Stimulated activated CD4-positive, alpha-beta T cell treated with anti-CD3 and anti-CD28 coated beads, TNF-alpha, amount 100 ng/mL, for 4 hours (primary cell): Measurements from ENCODE around the gene PRAF2.

Source experiments
- DNase-seq, 3 experiments: peaks; one replicate each; pipeline ENCODE4 v3.0.0-alpha.2; 2020; ENCODE audit warnings: low read depth in 3 of 3

PRAF2 gene, protein sequence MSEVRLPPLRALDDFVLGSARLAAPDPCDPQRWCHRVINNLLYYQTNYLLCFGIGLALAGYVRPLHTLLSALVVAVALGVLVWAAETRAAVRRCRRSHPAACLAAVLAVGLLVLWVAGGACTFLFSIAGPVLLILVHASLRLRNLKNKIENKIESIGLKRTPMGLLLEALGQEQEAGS

DNA sequence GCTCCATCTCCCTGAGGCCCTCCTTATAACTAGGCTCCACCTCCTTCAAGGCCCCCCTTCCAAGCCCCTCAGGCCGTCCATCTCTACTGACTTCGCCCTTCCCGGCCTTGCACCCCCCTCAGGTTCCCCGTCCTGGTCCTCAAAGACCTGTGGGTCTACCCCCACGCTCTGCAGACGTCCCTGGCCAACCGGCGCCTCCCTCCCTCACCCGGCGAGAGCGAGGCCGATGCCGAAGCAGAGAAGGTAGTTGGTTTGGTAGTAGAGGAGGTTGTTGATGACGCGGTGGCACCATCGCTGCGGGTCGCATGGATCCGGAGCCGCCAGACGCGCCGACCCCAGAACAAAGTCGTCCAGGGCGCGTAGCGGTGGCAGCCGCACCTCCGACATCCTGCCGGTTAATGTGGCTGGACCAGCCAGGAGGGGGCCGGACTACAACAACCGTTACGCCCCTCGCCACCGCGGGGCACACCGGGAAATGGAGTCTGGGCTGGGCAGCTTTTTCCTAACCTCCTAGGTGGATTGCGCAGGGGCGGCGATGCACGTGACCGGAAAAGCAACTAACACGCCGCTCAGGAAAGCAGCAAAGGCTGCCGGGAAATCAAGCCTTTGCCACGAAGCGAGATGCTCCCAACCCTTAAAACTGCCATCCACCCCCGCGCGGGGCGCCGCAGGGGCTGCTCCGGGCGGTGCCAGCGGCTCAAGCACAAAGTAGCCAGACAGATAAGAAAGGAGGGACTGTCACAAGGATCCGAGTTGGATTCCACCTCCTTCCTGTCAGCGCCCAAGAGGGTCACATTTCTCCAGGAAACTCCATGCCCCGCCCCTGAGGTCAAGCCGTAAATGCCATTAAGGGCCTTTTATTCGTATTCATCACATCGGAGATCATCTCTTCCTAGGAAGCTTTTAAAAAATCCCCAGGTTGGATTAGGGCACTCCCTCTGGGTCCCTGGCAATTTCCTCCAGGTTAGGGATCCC, at the start of gene PRAF2:
Gene PRAF2, minus strand, starts transcription at position 402 of the 975 bp plus-strand sequence. Its CDS starts 15 bp downstream, at position 387.
- DNase-seq: peak; percentile 68 to 86 (median 81)

DNA sequence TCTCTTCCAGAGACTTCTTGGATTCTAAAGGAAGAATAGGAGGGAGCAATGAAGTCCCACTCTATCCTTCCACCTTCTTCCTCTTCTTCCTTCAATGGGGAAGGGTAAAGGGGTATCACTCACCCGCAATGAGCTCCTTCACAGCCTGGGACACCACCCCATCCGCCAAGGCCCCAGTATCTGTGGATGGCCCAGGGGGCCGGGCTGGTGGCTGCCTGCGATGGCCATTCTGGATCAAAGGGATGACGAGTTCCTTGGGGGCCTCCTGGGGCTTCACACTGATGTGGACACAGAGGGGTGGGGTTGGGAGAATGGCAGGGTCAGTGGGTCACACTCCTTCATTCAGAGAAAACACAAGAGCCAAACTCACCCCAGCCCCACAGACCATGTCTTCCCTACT, 48.7 kb upstream of the PRAF2 start:
- no peak for DNase-seq

DNA sequence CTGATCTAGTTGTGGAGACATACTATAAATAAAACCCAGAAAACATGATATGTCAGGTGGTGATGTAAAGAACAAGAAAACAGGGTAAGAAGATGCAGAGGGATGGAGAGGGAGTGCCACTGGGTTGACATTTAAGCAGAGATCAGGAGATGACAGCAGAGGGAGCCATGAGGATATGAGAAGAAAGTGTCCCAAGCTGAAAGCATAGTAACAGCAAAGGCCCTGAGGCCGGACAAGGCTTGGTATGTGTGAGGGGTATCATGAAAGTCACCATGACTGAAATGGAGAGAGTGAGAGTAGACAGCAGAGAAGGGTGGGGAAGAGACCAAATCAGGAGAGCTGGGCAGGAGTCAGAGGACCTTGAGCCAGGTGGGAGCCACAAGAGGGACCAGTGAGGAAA, 46.3 kb upstream of the PRAF2 start:
- no peak for DNase-seq

DNA sequence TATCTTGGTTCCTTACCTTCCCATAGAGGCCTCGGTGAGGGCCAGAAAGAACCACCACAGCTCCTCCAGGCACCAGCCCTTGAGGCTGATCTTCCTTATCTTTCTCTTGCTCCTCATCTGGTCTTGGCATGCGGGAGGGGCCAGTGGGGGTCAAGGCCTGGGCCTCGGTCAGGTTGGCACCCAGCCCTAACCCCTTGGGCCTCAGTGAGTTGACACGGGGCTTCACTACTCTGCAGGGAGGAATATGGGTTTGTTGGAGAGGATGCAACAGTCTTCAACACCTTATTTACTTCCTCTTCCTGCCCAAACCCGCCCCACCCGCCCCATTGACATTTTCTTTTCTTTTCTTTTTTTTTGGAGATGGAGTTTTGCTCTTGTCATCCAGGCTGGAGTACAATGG, 43.8 kb upstream of the PRAF2 start:
- no peak for DNase-seq

DNA sequence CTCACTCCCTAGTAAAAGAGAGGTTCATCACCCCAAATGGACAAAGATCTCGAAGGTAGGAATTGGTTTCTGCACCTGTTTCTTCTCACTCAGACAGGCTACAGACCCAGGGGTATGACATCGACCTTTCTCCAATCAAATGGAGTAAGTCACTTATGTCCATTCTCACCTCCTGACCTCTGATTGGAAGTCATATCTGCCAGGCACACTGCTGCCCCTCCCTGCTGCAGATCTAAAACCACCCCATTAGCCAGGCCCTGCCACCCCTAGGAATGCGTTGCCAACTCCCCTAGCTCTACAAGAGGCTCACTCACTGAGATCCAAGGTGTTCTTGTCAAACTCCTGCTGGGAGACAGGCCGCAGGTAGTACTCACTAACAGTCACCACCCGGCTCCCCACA, 42.9 kb upstream of the PRAF2 start:
- DNase-seq: no peak

DNA sequence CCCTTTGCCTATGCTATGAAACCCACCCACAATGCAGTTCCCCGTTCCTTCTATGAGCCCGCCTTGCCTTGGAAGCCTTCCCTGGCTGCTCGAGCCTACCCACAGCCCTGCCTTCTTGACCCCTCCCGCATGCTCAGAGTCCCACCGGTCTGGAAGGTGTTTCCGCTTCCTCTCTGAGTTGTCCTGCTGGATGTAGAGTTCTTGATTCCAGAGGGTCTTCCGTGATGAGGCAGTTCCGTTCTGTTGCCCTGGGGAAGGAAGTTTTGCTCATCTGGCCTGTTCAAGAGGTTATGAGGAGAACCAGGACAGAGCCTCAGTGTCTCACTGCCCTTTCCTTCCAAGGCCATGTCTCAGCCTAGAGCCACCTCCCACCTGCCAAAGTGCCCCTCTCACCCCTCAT, 42.3 kb upstream of the PRAF2 start:
- no peak for DNase-seq

DNA sequence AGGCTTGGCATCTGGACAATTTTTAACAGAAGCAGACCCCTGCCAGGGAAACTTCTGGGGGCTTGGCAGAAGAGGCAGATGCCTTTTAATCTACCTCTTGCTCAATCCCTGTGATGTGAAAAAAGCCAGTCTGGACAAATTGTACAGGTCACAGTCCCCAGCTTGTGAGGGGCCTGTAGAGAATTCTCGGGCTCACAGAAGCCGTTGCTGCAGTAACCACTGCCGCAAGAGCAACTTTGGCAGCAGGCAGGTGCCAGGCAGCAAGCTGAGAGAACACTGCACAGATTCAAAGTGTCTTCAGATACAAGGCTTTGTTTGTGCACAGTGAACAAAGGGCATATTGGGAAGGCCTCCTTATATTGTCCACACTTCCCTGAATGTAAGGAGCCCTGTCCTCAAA, 38.0 kb upstream of the PRAF2 start:
- DNase-seq: no peak

DNA sequence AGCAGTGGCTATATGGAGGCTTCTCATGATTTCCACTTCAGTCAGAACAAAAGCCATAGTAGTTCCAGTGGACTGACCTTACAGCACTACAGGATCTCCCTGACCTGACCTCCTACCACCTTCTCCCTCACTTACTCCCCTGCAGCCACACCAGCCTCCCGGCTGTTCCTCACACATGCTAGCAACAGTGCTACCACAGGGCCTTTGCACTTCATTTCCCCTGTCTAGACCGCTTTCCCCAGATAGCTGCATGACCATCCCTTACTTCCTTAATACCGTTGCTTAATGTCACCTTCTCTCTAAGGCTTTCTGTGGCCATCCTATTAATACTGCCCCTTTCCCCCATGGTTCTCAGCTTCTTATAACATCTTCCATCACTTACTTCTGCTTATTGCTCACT, 36.6 kb upstream of the PRAF2 start:
- DNase-seq: no peak

DNA sequence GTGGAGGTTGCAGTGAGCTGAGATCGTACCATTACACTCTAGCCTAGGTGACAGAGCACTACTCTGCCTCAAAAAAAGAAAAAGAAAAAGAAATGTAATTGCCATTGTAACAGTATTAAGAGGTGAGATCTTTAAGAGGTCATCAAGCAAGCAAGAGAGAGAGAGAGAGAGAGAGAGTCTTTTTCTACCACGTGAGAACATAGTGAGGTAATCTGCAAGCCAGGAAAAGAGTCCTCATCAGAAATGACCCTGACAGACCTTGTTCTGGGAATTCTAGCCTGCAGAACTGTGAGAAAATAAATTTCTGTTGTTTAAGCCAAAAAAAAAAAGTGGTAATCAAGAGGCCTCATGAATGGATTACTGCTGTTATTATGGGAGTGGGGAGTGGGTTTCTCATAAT, 34.8 kb upstream of the PRAF2 start:
- DNase-seq: no peak

DNA sequence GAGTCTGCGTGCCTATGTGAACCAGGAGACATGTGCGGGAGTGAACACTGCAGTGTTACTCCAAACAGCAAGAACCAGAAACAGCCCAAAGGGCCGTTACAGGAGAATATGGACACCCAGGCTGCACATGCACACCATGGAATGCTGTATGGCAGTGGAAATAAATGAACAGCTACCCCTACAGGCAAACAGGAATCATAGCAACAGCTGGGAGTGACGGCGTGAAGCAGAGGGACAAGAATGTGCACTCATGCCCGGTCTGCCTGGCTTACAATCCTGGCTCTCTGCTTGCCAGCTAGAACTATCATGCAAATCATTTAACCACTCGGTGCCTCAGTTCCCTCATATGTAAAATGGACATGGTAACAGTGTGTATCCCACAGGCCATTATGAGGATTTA, 33.1 kb upstream of the PRAF2 start:
- DNase-seq: no peak

DNA sequence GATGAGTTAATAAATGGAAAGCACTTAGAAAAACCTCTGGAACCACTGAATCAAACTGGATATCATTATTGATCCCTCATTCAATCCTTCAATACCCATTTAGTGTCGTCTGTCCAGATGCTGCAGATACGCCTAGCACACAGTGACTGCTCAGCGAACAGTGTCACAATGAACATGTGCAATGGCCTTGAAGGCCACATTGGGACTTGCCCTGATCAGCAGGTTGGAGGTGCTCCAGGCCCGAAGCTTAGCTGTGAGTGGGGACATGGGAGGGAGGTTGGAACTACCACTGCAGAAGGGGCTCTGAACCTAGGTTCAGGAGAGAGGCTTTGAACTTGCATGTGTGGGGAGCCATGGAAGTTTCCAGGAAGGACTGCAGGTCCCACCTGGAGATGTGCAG, 32.5 kb upstream of the PRAF2 start:
- no peak for DNase-seq

DNA sequence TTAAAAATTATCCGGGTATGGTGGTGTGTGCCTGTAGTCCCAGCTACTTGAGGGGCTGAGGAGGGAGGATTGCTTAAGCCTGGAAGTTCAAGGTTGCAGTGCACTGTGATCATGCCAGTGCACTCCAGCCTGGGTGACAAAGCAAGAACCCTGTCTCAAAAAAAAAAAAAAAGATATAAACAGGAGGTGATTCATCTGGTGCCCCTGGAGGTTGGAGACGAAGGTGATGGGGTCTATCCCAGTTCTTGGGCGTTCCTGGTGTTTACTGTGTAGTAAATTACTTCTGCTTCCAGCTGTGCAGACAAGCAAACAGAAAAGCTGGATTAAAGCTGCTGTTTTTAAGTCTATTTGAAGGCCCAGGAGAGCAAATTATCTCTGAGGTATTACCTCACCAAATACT, 29.8 kb upstream of the PRAF2 start:
- no peak for DNase-seq

DNA sequence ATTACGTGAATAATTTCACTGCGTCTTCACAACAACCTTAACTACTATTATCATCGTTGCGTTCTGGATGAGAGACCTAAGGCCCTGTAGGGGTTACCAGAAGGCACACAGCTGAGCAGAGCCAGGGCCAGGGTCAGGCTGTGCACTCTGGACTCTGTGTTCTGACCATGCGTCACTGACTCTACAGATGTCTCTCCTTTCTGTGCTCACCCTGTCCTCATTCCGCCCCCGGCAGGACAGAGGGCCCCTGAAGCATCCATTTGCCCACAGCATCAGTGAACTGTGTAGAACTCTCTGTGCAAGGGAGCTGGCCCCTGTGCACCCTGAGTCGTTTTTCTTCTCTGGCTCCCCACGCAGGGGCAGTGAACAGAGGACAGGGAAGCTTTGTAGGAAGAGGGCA, 28.4 kb upstream of the PRAF2 start:
- no peak for DNase-seq

DNA sequence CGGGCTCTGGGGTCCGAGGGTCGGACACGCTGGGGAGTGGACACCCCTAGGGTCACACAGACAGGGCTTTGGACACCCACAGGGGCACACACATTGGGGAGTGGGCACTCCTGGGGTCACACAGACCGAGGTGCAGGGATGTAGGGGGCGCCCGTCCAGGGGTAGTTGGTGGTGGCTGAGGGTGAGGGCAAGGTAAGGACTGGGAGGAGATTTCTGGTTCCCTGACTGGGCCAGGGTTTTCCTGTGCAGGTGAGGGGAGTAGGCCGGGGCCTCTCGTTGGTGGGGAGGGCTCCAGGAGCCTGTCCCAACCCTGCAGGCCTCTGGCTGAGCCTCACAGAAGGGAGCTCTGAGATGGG, 27.8 kb upstream of the PRAF2 start:
- no peak for DNase-seq

DNA sequence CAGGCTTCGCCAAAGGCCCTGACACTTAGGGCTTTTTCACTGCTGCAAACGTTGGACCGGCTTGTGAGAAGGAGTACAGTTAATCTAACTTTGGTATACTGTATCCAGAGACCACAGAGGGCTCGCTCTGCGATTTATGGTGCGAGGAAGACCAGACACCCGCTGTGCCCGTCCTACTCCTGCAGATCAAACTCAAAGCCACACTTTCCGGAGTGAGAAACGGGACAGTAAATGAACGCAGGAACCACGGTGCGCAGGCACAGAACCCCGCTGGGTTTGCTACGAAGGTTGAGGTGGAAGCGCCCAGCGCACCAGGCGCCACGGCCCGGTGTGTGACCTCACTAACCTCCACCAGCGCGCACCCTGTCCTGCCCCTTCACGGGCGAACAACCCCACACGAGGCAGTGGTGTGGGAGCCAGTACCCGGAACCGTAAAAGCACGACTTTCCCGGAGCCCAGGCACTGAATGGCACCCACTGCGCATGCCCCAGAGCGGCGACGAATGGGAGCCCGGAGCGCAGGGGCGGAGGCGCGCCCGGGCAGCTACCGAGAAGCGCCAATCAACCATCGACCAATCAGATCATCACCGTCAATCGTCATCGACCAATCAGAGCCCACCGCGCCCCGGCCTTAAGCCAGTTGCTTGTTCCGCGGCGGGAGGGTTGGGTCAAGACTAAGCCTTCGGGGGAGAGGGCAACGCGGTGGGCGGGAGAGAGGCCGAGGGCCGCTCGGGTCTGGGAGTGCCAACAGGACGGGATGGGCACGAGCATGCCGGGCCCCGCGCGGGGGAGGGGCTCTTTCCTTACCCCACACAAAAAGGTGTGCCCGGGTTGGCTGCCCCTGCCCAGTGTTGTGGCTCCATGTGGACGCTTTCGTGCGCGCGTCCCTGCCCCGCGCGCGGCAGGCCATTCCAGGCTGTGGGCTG, 27.2 kb upstream of the PRAF2 start:
- peak; percentile 61 to 82 (median 79) for DNase-seq

DNA sequence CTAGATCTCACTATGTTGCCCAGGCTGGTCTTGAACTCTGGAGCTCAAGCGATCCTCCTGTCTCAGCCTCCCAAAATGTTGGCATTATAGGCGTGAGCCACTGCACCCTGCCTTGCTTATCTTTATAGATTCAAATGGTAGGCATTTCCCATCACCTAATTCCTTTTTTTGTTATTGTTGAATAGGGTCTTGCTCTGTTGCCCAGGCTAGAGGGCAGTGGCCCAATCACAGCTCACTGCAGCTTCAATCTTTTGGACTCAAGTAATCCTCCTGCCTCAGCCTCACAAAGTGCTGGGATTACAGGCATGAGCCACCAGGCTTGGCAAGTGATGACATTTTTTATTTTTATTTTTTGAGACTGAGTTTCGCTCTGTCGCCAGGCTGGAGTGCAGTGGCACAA, 22.6 kb upstream of the PRAF2 start:
- DNase-seq: no peak

DNA sequence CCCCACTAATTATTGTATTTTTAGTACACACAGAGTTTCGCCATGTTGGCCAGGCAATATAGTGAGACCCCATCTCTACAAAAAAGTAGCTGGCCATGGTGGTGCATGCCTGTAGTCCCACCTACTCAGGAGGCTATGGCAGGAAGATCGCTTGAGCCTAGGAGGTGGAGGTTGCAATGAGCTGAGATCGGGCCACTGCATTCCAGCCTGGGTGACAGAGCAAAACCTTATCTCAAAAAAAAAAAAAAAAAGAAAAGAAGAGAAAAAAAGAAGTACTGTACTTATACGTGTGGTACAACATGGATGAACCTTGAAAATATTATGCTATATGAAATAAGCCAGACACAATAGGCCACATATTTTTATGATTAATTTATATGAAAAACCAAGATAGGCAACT, 15.8 kb upstream of the PRAF2 start:
- DNase-seq: no peak

DNA sequence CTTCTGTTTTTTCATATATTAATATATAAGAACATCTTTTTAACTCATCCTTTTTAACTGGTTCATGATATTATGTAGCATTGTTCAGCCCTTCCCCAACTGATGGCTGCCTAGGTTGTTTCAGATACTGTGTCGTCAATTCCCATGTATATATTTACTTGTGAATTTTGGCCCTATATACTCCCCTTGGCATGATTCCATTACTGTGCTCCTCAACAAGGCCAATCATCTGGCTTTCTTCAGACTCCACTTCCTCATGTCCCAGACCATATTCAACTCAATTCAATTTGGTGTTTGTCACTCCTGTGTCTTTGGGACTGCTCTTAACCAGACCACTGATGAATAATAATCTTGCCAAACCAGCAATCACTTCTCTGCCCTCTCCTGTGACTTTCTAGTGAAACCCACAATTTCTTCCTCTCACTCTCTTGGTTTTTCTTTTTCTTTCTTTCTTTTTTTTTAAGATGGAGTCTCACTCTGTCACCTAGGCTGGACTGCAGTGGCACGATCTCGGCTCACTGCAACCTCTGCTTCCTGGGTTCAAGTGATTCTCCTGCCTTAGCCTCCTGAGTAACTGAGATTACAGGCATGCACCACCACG, 8.6 kb upstream of the PRAF2 start:
- no peak for DNase-seq

DNA sequence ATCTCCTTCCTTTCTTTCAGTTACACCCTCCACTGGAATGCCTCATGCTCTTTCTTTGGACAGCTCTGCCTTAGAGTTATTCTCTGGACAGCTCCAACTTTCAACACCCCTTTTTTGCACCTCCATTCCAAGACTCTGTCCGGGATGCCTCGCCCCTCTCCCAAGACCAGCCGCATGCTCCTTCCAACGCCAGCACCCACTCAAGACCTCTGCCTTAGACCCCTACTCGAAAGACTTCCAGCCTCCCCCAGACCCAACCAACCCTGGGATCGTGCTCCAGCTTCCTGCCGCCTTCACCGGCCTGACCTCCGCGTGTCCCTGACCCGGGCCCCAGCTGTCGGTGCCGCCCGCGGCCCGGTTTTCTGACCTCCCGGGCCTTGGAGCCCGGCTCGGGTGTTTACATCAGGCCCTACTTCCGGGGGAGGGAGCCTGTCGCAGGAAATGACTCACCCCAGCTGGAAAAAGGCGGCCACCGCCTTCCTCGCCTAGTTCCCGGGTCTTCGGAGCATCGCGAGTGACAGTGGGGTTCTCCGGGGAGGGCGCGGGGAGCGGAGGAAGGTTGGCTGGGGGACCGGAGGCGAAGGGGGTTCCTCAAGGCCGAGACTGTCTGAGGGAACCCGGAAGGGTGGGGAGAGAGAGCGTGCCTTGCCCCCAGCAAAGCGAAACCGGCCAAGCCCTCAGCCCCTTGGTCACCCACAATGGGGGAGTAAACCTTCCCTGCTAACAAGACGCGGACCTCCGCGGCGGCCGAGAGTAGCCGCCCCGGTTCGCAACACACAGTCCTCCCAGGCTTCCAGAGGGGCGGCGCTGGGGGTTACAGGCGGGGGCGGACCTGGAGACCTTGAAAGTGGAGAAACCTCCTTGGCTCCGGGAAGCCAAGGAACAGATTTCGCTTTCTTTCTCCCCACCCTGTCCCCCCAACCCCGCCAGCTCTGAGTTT, 6.0 kb upstream of the PRAF2 start, which contains the start of gene WDR45:
Gene WDR45, minus strand, starts transcription at position 399 of the 940 bp plus-strand sequence. CDS start 1,792 bp downstream, outside the sequence.
- DNase-seq: peak; percentile 31 to 51 (median 49)

DNA sequence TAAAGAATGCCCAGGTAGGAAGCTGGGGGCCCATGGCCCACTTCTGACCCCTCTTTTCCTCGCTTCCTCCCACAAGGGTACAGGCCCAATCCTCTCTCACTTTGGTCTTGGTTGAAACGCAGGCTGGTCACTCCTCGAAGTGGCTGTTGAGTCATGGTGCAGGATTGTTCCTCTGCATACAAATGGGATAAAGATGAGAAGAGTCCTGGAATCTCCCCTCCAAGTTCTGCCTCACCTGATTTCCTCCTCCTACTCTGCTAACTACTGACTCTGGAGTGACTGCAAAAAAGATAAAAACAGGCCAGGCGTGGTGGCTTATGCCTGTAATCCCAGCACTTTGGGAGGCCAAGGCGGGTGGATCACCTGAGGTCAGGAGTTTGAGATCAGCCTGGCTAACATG, 4.1 kb upstream of the PRAF2 start:
- no peak for DNase-seq

DNA sequence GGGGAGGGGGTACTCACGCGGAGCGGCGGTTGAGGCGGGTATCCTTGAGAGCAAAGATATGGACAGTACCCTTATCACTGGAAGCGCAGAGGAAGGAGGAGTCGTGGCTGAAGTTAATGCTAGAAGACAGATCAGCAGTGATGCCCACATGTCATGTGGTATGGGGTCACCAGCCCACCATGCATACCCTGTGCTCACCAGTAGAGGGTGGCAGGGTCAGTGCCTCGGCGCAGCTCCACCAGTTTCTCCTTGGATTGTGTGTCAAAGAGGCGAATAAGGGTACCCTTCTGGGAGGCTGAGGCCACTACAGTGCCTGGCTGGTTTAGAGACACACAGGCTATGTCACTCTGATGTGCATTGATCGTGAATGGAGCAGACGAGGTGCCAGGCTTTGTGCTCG, 1.5 kb upstream of the PRAF2 start:
- DNase-seq: no peak
